ENCODE measurements around the gene ZMYND19.
"Not testable (repeated sequence)": the region's sequence is repeated elsewhere in the genome, so short reads cannot be mapped to it uniquely, and the experiment has no call there.

Gene ZMYND19

GRCh38 chr9:137553654-137554053 lies 36.7 kb downstream of the ZMYND19 start:
- not testable (repeated sequence) for FAIRE-seq

- FAIRE-seq: no peak
Measured at GRCh38 chr9:137552022-137552768, 38.1 kb downstream of the ZMYND19 start.

GRCh38 chr9:137551264-137552021 lies 38.9 kb downstream of the ZMYND19 start, which contains the start of gene MRPL41:
Gene MRPL41 (plus strand): TSS chr9:137551879. CDS start chr9:137552082, 203 bp downstream.
- FAIRE-seq: no peak

- FAIRE-seq: not testable (repeated sequence)
Measured at GRCh38 chr9:137550958-137551263, 39.4 kb downstream of the ZMYND19 start.

GRCh38 chr9:137550231-137550621 lies 40.1 kb downstream of the ZMYND19 start, which contains the start of gene PNPLA7:
Gene PNPLA7 (minus strand): TSS chr9:137550402. CDS start chr9:137550197, 205 bp downstream.
- FAIRE-seq: no peak

- no peak for FAIRE-seq
Measured at GRCh38 chr9:137547687-137548543, 42.4 kb downstream of the ZMYND19 start.

- FAIRE-seq: no peak
Measured at GRCh38 chr9:137545123-137545522, 45.2 kb downstream of the ZMYND19 start.

- FAIRE-seq: no peak
Measured at GRCh38 chr9:137544176-137544760, 46.0 kb downstream of the ZMYND19 start.

GRCh38 chr9:137543237-137543963 lies 46.9 kb downstream of the ZMYND19 start:
- no peak for FAIRE-seq

- FAIRE-seq: no peak
Measured at GRCh38 chr9:137542486-137542885, 47.8 kb downstream of the ZMYND19 start.

GRCh38 chr9:137540536-137540935 lies 49.8 kb downstream of the ZMYND19 start:
- no peak for FAIRE-seq

- FAIRE-seq: no peak
Measured at GRCh38 chr9:137538058-137538457, 52.3 kb downstream of the ZMYND19 start.

GRCh38 chr9:137536594-137537131 lies 53.6 kb downstream of the ZMYND19 start:
- FAIRE-seq: not testable (repeated sequence)

GRCh38 chr9:137535120-137535428 lies 55.2 kb downstream of the ZMYND19 start:
- no peak for FAIRE-seq

GRCh38 chr9:137534256-137535119 lies 55.8 kb downstream of the ZMYND19 start:
- no peak for FAIRE-seq

- not testable (repeated sequence) for FAIRE-seq
Measured at GRCh38 chr9:137532891-137533468, 57.3 kb downstream of the ZMYND19 start.

Measured in colon (tissue), 2 donors.